T-cell (primary cell): ENCODE results near the gene CADM2. TPM values are rescaled to one million over a fixed set of nuclear protein-coding genes. Genes with fewer than 3 reads are reported as not detected.

ENCODE experiments used
- ATAC-seq, 4 experiments: fragments of 200-7000 bp in 3 of 4; fragments of 150-1000 bp in 1 of 4; cut with Tn5 transposase; replicated peaks in 1 of 4; 1 replicate in 3 of 4; 2 replicates in 1 of 4; pipeline ENCODE4 v1.10.0; 2021; ENCODE audit warnings: moderate library complexity in 3 of 4, mild to moderate bottlenecking in 2 of 4, moderate number of reproducible peaks in 1 of 4
- CTCF ChIA-PET, 2 donors: fragments of 300-600 bp; sonication (Branson Sonifier 250); formaldehyde crosslinking; loops; one replicate each; lab custom pipeline; 2022; ENCODE audit warnings: antibody characterized with exemption in 2 of 2; lab: Charles Lee
- POLR2A ChIA-PET, 2 donors: fragments of 300-600 bp; sonication (Branson Sonifier 250); formaldehyde crosslinking; loops; one replicate each; lab custom pipeline; 2022; ENCODE audit warnings: antibody characterized with exemption in 2 of 2; lab: Charles Lee
- DNase-seq, 35 experiments: peaks; one replicate each; pipeline versions ENCODE4 v3.0.0 to v3.0.0-alpha.2; 2013 to 2023
- H3K27ac ChIP-seq: one replicate; pipeline ENCODE4 v1.5.1; 2013; ENCODE audit warnings: low read length
- H3K27me3 ChIP-seq, 2 experiments: replicated peaks in 1 of 2; 1 replicate in 1 of 2; 2 replicates in 1 of 2; pipeline versions ENCODE4 v1.6.1 to v1.7.0; 2013; ENCODE audit warnings: low read length in 1 of 2, mixed read lengths in 1 of 2; ENCODE audit not compliant: control insufficient read depth in 2 of 2, insufficient read depth in 2 of 2; ENCODE audit errors: extremely low read depth in 1 of 2
- H3K36me3 ChIP-seq, 2 donors: 1 replicate in 1 of 2; 2 replicates in 1 of 2; pipeline versions ENCODE4 v1.6.1 to v1.7.0; 2013; ENCODE audit warnings: low read length in 1 of 2; ENCODE audit not compliant: control insufficient read depth in 2 of 2, insufficient read depth in 1 of 2; ENCODE audit errors: extremely low read depth in 1 of 2
- H3K4me1 ChIP-seq, 2 experiments: 1 replicate in 1 of 2; 2 replicates in 1 of 2; pipeline versions ENCODE4 v1.6.1 to v1.7.0; 2013; ENCODE audit warnings: low read length in 2 of 2, mixed read lengths in 1 of 2; ENCODE audit not compliant: insufficient read depth in 2 of 2, control insufficient read depth in 1 of 2; ENCODE audit errors: extremely low read depth in 1 of 2
- H3K4me3 ChIP-seq, 2 donors: 1 replicate in 1 of 2; 2 replicates in 1 of 2; pipeline versions ENCODE4 v1.5.1 to v1.7.0; 2013; ENCODE audit warnings: mild to moderate bottlenecking in 2 of 2, low read length in 1 of 2, moderate library complexity in 1 of 2; ENCODE audit not compliant: control insufficient read depth in 1 of 2; ENCODE audit errors: extremely low read depth in 1 of 2
- H3K9me3 ChIP-seq: 2 replicates; pipeline ENCODE4 v1.7.0; 2013
- H3K27ac Mint-ChIP-seq, 2 donors: one replicate each; pipeline ENCODE4 v1.8.0; 2020 to 2021; ENCODE audit warnings: mild to moderate bottlenecking in 2 of 2, mixed read lengths in 2 of 2
- H3K27me3 Mint-ChIP-seq, 2 donors: one replicate each; pipeline ENCODE4 v1.8.0; 2021 to 2022; ENCODE audit warnings: mixed read lengths in 2 of 2
- H3K36me3 Mint-ChIP-seq: one replicate; pipeline ENCODE4 v1.8.0; 2021; ENCODE audit warnings: mixed read lengths
- H3K4me1 Mint-ChIP-seq, 3 donors: one replicate each; pipeline ENCODE4 v1.8.0; 2020 to 2022; ENCODE audit warnings: mixed read lengths in 3 of 3, mild to moderate bottlenecking in 1 of 3
- H3K4me3 Mint-ChIP-seq, 3 donors: one replicate each; pipeline ENCODE4 v1.8.0; 2020 to 2022; ENCODE audit warnings: mild to moderate bottlenecking in 3 of 3, mixed read lengths in 3 of 3, moderate library complexity in 3 of 3
- H3K9me3 Mint-ChIP-seq, 3 donors: one replicate each; pipeline ENCODE4 v1.8.0; 2020 to 2022; ENCODE audit warnings: mixed read lengths in 3 of 3
- WGBS: methylation state at CpG from one replicate; pipeline ENCODE4 v1.1.5; 2013; ENCODE audit warnings: missing lambda C conversion rate; ENCODE audit not compliant: insufficient coverage; 5-methylcytosine and 5-hydroxymethylcytosine counted together
- total RNA-seq, 35 experiments: library from RNA in 6 of 35; stranded (reverse) in 6 of 35; fragments of 120-200 nt in 1 of 35; gene quantifications; one replicate each; pipeline versions ENCODE4 v1.2.1 to v1.2.4 and lab custom pipeline; 2013 to 2026

CADM2 gene
- total RNA-seq, 5 donors from 2014 or later (not counting 1 experiment from before 2014, with no cell fraction given): 0.23 to 0.25 TPM; not detected in 3

DNA sequence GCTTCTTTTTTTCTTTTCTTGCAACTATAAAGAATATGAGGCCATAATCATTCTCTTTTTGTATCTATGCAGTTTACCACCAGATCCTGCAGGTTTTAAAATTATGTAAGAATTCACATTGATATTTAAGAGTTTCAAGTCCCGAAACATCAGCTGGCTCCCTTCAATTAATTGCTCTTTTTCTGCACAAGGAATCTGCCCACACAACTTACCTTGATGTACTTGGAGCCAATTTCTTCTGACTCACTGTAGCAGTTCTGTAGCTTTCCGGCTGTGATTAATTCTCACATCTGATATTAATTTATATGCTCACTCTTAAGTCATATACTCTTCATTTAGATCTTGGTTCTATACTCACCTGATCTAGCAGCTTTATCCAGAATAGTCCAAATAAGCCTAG, 781.8 kb downstream of the CADM2 start:
- H3K4me1 Mint-ChIP-seq: no peaks in the 10 kb centered on the region
- Histone ChIP-seq H3K4me3 (no peak overlapping the region), H3K27ac (no peak overlapping the region), H3K36me3 (no peaks in the 10 kb centered on the region), H3K27me3 (no peaks in the 10 kb centered on the region), H3K4me1 (no peaks in the 10 kb centered on the region), H3K9me3 (no peaks in the 10 kb centered on the region)
- ATAC-seq (no peak), DNase-seq (no peak)
- H3K27ac Mint-ChIP-seq: no peak overlapping the region
- ChIA-PET CTCF (no interaction called here), POLR2A (no interaction called here)
- H3K4me3 Mint-ChIP-seq: no peak overlapping the region
- peaks cover 9 to 38% (median 14%) of the 10 kb centered on the region in 3 donors for H3K9me3 Mint-ChIP-seq
- H3K36me3 Mint-ChIP-seq: no peaks in the 10 kb centered on the region
- 80% methylated on average over 1 of the region's 2 CpGs for WGBS
- H3K27me3 Mint-ChIP-seq: no peaks in the 10 kb centered on the region

DNA sequence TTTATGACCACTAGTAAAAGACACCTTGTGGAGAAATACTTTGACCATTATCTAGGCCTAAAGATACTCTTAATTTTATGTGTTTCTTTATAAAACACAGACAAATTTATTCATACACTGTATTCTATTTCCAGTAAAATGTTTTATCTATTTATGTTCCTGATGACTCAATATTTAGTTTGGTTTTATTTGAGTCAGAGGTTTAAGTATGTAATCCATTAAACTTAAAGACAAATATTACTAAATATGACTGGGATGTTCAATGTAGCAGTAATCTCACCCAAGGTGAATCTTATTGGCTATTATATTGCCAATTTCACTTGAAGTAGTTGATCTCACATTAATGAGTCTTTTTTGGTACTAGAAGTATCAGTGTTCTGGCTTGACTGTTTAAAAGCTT, 799.7 kb downstream of the CADM2 start:
- Histone ChIP-seq H3K36me3 (no peaks in the 10 kb centered on the region), H3K9me3 (no peaks in the 10 kb centered on the region), H3K4me3 (no peak overlapping the region), H3K4me1 (no peaks in the 10 kb centered on the region), H3K27ac (no peak overlapping the region), H3K27me3 (no peaks in the 10 kb centered on the region)
- H3K4me3 Mint-ChIP-seq: no peak overlapping the region
- H3K27ac Mint-ChIP-seq: no peak overlapping the region
- ChIA-PET CTCF (no interaction called here), POLR2A (no interaction called here)
- no peaks in the 10 kb centered on the region for H3K4me1 Mint-ChIP-seq
- H3K9me3 Mint-ChIP-seq: peaks cover 8 to 11% (median 8%) of the 10 kb centered on the region in 3 donors
- no peak for ATAC-seq
- H3K27me3 Mint-ChIP-seq: no peaks in the 10 kb centered on the region
- no peak for DNase-seq
- H3K36me3 Mint-ChIP-seq: no peaks in the 10 kb centered on the region

DNA sequence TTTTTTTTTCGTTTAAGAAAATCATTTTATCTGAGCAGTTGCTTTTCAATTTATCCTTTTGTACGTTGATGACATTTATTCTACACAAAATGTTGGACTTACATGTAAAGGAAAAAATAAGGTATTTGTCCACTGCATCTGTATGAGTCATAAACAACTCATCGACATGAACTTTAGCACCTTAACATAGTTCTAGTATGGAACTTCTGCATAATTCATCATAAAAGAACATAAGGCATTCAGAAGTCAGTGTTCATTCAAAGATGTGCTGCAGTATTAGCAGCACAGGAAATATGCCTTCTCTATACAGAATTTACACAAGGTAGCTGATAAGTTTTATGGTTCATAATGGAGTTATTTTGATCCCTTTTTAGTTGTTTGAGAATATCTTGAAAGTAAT, 801.6 kb downstream of the CADM2 start:
- H3K9me3 ChIP-seq: no peaks in the 10 kb centered on the region
- H3K4me1 Mint-ChIP-seq: no peaks in the 10 kb centered on the region
- no peaks in the 10 kb centered on the region for H3K27me3 Mint-ChIP-seq
- no peak overlapping the region for H3K4me3 Mint-ChIP-seq
- H3K27me3 ChIP-seq: no peaks in the 10 kb centered on the region
- no peak overlapping the region for H3K4me3 ChIP-seq
- no peak for ATAC-seq
- H3K9me3 Mint-ChIP-seq: peaks cover 9% of the 10 kb centered on the region in 3 donors
- ChIA-PET CTCF (no interaction called here), POLR2A (no interaction called here)
- no peaks in the 10 kb centered on the region for H3K36me3 Mint-ChIP-seq
- no peaks in the 10 kb centered on the region for H3K4me1 ChIP-seq
- no peak overlapping the region for H3K27ac ChIP-seq
- DNase-seq: no peak
- no peaks in the 10 kb centered on the region for H3K36me3 ChIP-seq
- WGBS: no CpG with 5 or more reads among the region's 3 CpGs
- H3K27ac Mint-ChIP-seq: no peak overlapping the region

DNA sequence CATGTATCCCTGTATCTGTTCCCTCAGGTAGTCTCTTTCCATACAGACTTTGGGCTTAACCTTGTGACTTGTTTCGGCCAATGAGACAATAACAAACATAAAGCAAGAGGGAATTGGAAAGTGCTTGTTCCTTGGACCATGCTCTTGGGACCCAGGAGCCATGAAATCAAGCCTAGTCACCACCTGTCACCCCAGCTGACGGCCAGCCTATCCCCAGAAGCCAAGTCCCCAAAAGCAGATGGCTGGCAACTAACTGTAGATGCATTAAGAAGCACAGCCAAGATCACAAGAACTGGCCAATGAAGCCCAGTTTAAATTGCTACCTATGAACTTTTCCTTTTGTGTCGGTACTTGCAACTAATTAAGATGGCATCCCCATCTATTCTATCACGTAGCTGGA, 822.0 kb downstream of the CADM2 start:
- peaks cover 2 to 19% (median 5%) of the 10 kb centered on the region in 3 donors for H3K9me3 Mint-ChIP-seq
- no peak for DNase-seq
- H3K4me3 ChIP-seq: no peak overlapping the region
- ATAC-seq: no peak
- H3K4me1 ChIP-seq: no peaks in the 10 kb centered on the region
- 65% methylated on average over 2 of the region's 4 CpGs for WGBS
- H3K36me3 ChIP-seq: no peaks in the 10 kb centered on the region
- H3K9me3 ChIP-seq: no peaks in the 10 kb centered on the region
- no peaks in the 10 kb centered on the region for H3K27me3 ChIP-seq
- H3K4me1 Mint-ChIP-seq: no peaks in the 10 kb centered on the region
- ChIA-PET CTCF (no interaction called here), POLR2A (no interaction called here)
- no peak overlapping the region for H3K27ac ChIP-seq
- H3K27me3 Mint-ChIP-seq: no peaks in the 10 kb centered on the region
- H3K4me3 Mint-ChIP-seq: no peak overlapping the region
- no peak overlapping the region for H3K27ac Mint-ChIP-seq
- H3K36me3 Mint-ChIP-seq: no peaks in the 10 kb centered on the region

DNA sequence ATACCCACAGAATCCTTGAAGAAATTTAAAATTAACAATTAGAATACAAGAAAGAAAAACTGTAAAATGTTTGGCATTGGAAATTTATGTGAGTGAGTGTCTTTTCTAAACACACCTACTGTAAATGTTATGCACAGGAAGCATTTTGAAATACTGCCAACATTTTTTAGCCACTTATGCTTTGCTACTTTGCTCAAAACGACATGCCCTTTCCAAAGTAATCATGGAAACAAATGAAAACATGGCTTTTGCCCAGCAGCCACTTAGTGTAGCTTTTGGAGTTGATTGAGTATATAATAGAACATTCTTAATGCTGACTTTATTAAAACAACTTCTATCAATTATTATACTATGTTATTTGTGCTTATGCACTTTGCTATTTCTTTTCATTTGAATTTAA, 823.0 kb downstream of the CADM2 start:
- Mint-ChIP-seq H3K4me3 (no peak overlapping the region), H3K27me3 (no peaks in the 10 kb centered on the region), H3K9me3 (peaks cover 2 to 19% (median 5%) of the 10 kb centered on the region in 3 donors), H3K27ac (no peak overlapping the region), H3K4me1 (no peaks in the 10 kb centered on the region), H3K36me3 (no peaks in the 10 kb centered on the region)
- no CpG with 5 or more reads among the region's 1 CpG for WGBS
- ChIA-PET POLR2A (no interaction called here), CTCF (no interaction called here)
- Histone ChIP-seq H3K4me3 (no peak overlapping the region), H3K27me3 (no peaks in the 10 kb centered on the region), H3K4me1 (no peaks in the 10 kb centered on the region), H3K27ac (no peak overlapping the region), H3K9me3 (no peaks in the 10 kb centered on the region), H3K36me3 (no peaks in the 10 kb centered on the region)
- ATAC-seq (no peak), DNase-seq (no peak)

DNA sequence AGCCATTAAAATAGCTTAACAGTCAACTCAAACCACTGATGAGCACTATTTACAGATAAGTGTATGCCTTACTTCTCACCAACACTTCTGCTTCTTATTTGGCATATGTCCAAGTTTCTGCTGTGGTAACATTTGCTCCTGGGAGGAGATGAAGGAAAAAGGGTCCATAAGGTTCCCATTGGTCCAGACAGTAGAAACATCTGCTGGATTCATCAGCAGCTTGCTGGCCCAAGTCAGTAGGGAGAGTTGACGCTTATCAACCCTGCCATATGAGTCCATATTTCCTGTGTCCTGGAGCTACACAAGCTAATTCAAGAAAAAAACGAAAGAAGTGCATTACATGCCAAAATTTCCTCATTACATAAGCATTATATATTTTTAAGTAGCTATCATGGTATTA, 824.5 kb downstream of the CADM2 start:
- Histone ChIP-seq H3K36me3 (no peaks in the 10 kb centered on the region), H3K4me1 (no peaks in the 10 kb centered on the region), H3K27me3 (no peaks in the 10 kb centered on the region), H3K4me3 (no peak overlapping the region), H3K9me3 (no peaks in the 10 kb centered on the region), H3K27ac (no peak overlapping the region)
- DNase-seq: no peak
- CTCF ChIA-PET: no interaction called here
- Mint-ChIP-seq H3K4me1 (no peaks in the 10 kb centered on the region), H3K36me3 (no peaks in the 10 kb centered on the region), H3K27ac (no peak overlapping the region), H3K27me3 (no peaks in the 10 kb centered on the region), H3K9me3 (peaks cover 2 to 13% (median 5%) of the 10 kb centered on the region in 3 donors), H3K4me3 (no peak overlapping the region)
- POLR2A ChIA-PET: no interaction called here
- no peak for ATAC-seq
- WGBS: no CpG with 5 or more reads among the region's 2 CpGs

DNA sequence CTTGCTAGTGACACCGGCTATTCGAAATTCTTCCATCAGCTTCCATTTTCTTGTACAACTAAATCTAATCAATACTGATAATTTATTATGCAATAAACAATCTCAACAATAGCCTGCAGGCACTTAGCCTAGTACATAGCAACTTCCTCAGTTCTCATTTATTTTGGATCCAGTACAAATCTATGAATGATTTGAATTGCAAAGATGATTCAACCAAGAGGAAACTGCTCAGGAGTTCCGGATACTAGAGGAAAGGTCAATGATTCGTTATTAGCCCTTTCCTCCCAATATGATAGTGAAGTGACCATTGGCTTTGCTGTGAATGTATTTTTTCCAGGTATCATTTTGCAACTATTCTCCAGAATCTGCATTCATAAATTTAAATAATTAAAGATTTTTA, 827.0 kb downstream of the CADM2 start:
- ChIA-PET CTCF (no interaction called here), POLR2A (no interaction called here)
- ATAC-seq (no peak), DNase-seq (no peak)
- no peaks in the 10 kb centered on the region for H3K27me3 ChIP-seq
- H3K4me1 ChIP-seq: no peaks in the 10 kb centered on the region
- H3K4me3 ChIP-seq: no peak overlapping the region
- Mint-ChIP-seq H3K27me3 (no peaks in the 10 kb centered on the region), H3K4me3 (no peak overlapping the region), H3K4me1 (no peaks in the 10 kb centered on the region), H3K27ac (no peak overlapping the region), H3K36me3 (no peaks in the 10 kb centered on the region), H3K9me3 (peaks cover 0 to 5% (median 0%) of the 10 kb centered on the region in 3 donors)
- no peaks in the 10 kb centered on the region for H3K36me3 ChIP-seq
- H3K9me3 ChIP-seq: no peaks in the 10 kb centered on the region
- no peak overlapping the region for H3K27ac ChIP-seq
- WGBS: no CpG with 5 or more reads among the region's 4 CpGs
